Loucy (cell line): ENCODE data around the gene TM4SF18.

Source experiments
- EZH2phosphoT487 ChIP-seq: fragments of 200-600 bp; IDR thresholded peaks from 2 replicates; pipeline ENCODE4 v1.6.1; 2018; ENCODE audit warnings: antibody characterized with exemption, mild to moderate bottlenecking, moderate library complexity, borderline replicate concordance
- TF ChIP-seq, protein P1 (sequence below): fragments of 200-600 bp; sonication (generic); conservative IDR thresholded peaks from 2 replicates; pipeline ENCODE4 v1.5.1; 2014; ENCODE audit warnings: mild to moderate bottlenecking, antibody characterized with exemption, low read length

DNA sequence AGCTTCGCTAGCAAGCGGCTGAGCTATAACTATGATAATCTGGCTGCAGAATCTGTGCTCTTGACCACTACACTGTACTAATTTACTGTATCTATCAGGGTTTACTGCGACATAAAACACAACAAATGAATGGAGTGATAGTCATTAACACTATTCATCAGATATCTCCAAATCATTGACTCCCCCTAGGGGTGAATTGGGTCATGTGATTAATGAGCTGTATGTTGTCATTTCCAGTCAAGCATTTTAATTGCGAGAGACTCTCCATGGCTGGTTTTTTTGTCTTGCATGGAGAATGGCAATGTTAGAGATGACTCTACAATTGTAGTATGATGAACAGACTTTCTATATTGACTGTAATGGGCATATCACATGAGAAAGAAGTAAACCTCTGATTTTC is 10.5 kb upstream of the TM4SF18 start:
- TF ChIP-seq, protein P1, sequence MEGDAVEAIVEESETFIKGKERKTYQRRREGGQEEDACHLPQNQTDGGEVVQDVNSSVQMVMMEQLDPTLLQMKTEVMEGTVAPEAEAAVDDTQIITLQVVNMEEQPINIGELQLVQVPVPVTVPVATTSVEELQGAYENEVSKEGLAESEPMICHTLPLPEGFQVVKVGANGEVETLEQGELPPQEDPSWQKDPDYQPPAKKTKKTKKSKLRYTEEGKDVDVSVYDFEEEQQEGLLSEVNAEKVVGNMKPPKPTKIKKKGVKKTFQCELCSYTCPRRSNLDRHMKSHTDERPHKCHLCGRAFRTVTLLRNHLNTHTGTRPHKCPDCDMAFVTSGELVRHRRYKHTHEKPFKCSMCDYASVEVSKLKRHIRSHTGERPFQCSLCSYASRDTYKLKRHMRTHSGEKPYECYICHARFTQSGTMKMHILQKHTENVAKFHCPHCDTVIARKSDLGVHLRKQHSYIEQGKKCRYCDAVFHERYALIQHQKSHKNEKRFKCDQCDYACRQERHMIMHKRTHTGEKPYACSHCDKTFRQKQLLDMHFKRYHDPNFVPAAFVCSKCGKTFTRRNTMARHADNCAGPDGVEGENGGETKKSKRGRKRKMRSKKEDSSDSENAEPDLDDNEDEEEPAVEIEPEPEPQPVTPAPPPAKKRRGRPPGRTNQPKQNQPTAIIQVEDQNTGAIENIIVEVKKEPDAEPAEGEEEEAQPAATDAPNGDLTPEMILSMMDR = peak; percentile 39
- TF ChIP-seq EZH2phosphoT487 = no peak
